ENCODE data around the gene GRIP2.

- no peak for TF ChIP-seq EZH2 (IDR thresholded peaks at IDR 0.05)
- no peak for TF ChIP-seq CTCF (IDR thresholded peaks at IDR 0.05)
- TF ChIP-seq EZH2phosphoT487 (IDR thresholded peaks at IDR 0.05), result no peak
Measured at GRCh38 chr3:14446988-14447570, 93.1 kb downstream of the GRIP2 start.
